Measurements from ENCODE around the gene FOXG1.

Gene FOXG1

GRCh38 chr14:28762303-28762954, 4.2 kb upstream of the FOXG1 start:
- no peak for DNase-seq

DNA sequence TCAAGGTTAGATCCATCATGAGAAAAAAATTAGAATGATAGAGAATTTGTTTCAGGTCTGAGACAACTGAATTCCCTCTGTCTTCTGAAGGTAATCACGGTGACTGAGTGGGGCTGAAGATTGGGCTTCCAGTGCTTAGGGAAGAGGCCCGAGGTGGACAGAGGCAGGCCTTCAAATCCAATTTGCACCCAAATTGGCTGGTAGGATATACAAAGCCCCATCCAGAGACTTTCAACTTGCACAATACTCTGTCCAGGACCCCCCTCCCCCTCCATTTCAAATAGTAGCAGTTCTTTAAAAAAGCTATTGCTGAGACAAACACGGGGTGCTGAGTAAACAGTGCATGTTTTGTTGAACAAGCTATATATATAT, 3.6 kb upstream of the FOXG1 start:
- DNase-seq, result no peak

DNA sequence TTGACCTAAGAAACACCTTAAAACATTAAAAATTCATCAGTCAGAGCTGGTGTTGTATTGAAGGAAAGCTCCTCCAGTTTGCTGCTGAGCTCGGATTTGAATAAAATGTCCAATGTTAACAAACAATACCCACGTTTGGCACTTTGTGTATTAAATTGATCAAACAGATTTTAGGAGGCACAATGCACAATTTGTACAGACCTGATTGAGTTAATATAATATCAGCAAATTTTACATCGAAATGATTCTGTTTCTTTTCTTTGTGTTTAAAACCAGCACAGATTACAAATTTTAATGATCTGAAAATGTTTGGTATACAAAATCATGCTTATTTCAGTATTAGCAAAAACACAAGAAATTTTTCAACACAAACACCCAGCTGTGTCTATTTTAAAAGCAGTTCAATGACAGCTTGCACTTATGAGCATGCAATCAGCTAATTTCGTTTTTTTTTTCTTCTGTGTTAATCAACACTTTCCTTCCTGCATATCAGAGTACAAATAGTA, 2.8 kb upstream of the FOXG1 start:
- DNase-seq, result no peak

GRCh38 chr14:28764257-28765160, 2.1 kb upstream of the FOXG1 start:
- DNase-seq, result no peak

- no peak for DNase-seq
Observed at GRCh38 chr14:28765169-28765830, 1.3 kb upstream of the FOXG1 start.

- DNase-seq, result no peak
Observed at GRCh38 chr14:28765831-28766468, 637 bp upstream of the FOXG1 start.

GRCh38 chr14:28767030-28767852, 654 bp downstream of the FOXG1 start:
- DNase-seq, result no peak

DNA sequence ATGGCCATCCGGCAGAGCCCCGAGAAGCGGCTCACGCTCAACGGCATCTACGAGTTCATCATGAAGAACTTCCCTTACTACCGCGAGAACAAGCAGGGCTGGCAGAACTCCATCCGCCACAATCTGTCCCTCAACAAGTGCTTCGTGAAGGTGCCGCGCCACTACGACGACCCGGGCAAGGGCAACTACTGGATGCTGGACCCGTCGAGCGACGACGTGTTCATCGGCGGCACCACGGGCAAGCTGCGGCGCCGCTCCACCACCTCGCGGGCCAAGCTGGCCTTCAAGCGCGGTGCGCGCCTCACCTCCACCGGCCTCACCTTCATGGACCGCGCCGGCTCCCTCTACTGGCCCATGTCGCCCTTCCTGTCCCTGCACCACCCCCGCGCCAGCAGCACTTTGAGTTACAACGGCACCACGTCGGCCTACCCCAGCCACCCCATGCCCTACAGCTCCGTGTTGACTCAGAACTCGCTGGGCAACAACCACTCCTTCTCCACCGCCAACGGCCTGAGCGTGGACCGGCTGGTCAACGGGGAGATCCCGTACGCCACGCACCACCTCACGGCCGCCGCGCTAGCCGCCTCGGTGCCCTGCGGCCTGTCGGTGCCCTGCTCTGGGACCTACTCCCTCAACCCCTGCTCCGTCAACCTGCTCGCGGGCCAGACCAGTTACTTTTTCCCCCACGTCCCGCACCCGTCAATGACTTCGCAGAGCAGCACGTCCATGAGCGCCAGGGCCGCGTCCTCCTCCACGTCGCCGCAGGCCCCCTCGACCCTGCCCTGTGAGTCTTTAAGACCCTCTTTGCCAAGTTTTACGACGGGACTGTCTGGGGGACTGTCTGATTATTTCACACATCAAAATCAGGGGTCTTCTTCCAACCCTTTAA, 1.5 kb downstream of the FOXG1 start:
- no peak for DNase-seq

GRCh38 chr14:28769276-28769880, 2.8 kb downstream of the FOXG1 start:
- DNase-seq, result no peak

GRCh38 chr14:28770061-28770460, 3.5 kb downstream of the FOXG1 start:
- DNase-seq, result no peak

- DNase-seq, result no peak
Observed at GRCh38 chr14:28770630-28771029, 4.0 kb downstream of the FOXG1 start.

GRCh38 chr14:28771168-28771567, 4.6 kb downstream of the FOXG1 start:
- no peak for DNase-seq

DNA sequence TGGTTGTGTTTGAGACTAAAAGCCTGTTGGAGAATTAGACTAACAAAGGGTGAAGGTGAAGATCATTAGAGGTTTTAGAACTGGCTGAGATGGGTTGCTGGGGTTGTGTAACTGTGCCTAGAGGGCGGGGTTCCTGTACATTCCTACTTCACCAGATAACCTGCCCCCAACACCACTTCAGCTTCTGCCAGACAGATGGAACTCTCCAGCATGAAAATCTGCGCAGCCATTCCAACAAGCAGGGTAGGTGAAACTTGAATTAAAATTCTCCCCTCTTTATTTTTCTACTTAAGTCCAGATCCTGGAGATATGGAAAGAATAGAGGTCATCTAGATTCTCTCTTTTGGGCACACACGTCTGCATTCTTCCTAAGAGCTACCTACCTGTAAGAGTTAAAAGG, 6.0 kb downstream of the FOXG1 start:
- DNase-seq, result no peak

DNA sequence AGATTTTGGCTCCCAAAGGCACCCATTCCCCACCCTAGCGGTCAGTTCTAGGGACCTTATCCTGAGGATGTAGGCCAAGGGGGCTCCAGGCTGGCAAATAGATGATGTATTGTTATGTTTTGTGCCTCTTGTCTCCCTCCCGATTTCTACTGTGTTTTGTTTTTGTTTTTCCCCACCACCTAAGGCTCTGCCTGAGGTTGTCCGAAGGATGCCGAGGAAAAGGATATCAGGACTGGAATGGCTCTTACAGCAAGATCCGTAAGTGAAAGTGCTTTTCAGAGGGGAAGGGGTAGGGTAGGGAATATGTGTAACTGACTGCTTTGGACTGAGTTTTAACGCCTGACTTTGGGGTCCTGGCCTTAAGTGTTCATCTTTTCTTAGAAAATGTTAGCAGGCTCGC, 6.6 kb downstream of the FOXG1 start:
- no peak for DNase-seq

GRCh38 chr14:28773861-28774691, 7.5 kb downstream of the FOXG1 start:
- no peak for DNase-seq

GRCh38 chr14:28774764-28775735, 8.5 kb downstream of the FOXG1 start:
- no peak for DNase-seq

- DNase-seq, result no peak
Observed at GRCh38 chr14:28776482-28777266, 10.1 kb downstream of the FOXG1 start.

Data from activated CD8-positive, alpha-beta memory T cell treated with anti-CD3 and anti-CD28 coated beads for 24 hours (primary cell).